ENCODE results near the gene MYO1E. TPM values are rescaled to one million over a fixed set of nuclear protein-coding genes. Genes with fewer than 3 reads are reported as not detected.
"Not testable (repeated sequence)": the region's sequence is repeated elsewhere in the genome, so short reads cannot be mapped to it uniquely, and the experiment has no call there.

MYO1E gene
- polyA plus RNA-seq, 5 donors = 29.3 to 48.4 (median 40.2) TPM

DNA sequence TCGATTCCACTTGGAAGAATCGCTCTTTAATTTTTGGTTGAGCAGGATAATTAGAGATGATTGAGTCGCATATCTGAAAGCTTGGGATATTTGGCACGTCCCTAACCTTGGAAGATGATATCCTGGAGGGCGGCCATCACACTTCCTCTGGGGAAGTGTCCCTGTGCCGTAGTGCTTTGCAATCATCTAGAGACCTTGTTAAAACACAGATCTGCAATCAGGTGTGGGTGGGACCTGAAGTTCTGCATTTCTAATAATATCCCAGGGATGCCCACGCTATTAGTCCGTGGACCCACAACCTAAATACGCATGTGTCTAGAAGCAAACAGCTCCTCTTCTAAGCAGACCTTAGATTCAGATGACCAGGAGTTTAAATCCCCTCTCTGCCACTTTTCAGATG is 20.5 kb downstream of the MYO1E start:
- no peak for DNase-seq

DNA sequence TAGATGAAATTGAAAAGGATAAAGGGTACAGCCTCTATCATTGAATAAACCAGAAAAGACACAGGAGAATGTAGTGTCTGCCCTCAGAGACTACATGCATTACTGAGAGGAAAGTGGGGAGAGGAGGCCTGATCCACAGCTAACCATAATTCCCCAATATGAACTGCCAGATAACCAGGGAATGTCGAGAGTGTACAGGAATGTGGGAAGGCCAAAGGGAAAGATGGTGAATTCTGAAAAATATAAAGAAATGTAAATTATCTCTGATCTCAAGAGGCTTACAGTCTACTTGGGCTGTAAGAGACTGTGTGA is 22.3 kb downstream of the MYO1E start:
- no peak for DNase-seq

DNA sequence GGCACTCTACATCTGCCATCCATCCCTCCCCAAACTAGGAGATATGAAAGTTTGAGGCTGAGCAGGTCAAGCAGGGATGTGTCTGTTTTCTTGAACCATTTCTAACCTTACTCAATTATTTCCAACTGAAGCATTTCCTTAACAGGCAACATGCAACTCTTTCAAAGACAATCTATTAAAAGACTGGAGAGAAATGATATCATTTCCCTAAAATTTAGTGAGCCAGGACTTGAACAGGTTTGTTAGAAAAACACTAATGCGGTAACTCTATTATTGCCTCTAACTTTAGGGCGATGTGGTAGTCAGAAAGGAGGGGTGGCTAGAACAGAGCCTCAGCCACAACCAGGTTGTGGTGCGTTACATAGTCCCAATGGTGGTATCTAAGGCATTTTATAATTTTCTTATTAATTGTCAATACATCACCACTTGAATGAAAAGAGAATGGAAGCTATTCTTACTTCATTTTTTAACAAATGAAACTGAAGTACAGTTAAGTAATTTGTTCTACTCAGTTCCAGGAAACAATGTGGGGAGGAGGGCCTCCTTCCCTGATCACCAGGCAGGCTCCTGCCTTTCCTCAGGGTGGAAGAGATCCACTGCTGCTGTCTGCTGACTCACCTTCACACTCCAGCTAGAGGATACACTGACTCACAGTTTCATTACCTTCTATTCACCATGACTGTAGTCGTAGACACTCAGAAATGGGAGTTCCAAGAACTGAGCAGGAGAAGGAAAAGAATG is 22.8 kb downstream of the MYO1E start:
- DNase-seq = no peak

DNA sequence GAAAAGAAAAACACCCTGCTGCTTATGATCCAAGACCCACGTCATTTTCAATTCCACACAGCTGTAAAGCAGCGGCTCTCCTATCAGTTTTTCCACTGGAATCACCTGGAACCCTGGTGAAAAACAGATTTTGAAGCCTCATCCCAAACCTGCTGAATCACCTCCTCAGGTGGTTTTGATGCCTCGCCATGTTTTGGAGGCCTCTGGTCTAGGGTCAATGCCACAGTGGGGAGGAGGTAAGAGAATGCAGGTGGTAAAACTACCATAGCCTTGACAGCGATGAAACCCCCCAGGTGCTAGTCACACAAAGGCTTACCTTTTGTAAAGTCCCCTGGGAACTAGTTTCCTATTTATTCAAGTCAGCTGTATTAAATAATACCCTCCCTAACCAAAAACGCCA is 24.8 kb downstream of the MYO1E start:
- DNase-seq = no peak

DNA sequence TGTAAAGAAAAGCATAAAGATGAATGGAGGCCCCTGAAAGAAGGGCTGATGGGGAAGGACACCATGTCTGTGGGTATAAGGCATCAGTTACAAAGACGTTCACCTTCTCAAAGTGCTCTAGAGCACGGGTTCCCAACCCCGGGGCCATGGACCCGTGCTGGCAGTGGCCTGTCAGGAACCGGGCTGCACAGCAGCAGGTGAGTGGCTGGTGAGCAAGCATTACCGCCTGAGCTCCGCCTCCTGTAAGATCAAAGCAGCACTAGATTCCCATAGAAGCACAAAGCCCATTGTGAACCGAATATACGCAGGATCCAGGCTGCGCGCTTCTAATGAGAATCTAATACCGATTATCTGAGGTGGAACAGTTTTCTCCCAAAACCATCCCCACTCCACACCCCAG is 25.7 kb downstream of the MYO1E start:
- DNase-seq = no peak

DNA sequence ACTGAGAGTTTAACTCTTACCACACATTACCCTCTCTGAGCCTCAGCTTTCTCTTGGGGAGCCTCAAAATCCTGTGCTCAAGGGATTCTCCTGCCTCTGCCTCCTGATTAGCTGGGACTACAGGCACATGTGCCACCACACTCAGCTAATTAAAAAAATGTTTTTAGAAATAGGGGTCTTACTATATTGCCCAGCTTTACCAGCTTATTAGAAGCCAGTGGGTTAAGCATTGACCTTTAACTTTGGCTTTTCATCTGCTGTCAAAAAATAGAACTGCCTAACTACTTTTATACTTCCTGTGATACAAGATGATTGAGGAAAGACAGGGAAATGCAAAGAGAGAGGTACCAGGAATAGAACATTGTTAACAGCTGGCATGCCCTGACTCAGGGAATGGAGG is 27.3 kb downstream of the MYO1E start:
- no peak for DNase-seq

DNA sequence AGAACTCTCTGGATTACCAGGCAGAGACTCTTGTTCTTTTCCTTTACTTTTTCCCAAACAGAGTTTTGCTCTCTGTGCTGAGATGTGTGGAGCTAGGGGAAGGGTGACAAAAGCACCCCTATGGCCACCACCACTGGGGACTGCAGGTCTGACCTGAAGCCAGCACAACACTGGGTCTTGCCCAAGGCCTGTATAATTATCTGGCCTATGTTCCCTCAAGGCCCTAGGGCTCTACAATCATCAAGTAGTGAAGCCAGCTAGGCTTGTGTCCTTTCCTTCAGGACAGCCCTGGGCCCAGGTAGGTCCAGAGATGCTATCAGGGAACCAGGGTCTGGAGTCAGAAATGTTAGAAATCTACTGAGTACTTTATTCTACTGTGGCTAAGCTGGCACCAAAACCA is 28.4 kb downstream of the MYO1E start:
- no peak for DNase-seq

DNA sequence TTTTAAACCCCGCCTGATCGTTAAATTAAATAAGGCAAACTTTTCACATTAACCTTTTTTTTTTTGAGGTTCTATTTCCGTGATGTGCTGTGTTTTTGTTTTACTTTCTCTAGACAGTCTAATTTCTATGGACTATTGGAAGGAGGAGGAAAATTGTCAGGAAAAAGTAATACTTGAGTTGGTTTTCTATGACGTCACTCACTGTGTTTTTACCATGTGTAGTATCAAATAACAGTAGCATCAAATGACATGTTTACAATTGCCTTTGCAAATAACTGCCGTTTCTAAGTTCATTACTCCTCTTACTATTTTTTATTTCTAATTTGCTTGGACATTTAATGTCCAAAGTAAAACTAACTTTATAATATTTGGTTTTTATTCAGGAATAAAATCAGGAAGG is 32.3 kb downstream of the MYO1E start:
- no peak for DNase-seq

DNA sequence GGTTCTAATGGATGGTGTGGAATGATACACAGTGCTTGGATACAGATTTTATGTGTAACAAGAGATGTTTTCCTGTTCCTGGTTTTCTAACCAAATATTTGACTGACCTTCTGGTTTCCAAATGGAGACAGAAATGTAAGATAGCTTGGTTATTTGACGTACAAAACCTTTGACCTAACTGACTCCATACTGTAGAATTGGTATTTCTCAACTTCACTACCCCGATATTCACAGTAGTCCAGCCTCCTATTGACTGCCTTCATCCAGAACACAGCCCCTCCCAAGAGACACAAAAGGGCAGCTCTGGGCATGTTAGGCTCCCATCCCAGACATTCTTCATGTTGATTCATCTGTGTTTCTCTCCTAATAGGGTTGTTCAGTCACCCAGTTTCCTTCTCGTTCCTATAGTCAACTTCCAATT is 33.4 kb downstream of the MYO1E start:
- no peak for DNase-seq

DNA sequence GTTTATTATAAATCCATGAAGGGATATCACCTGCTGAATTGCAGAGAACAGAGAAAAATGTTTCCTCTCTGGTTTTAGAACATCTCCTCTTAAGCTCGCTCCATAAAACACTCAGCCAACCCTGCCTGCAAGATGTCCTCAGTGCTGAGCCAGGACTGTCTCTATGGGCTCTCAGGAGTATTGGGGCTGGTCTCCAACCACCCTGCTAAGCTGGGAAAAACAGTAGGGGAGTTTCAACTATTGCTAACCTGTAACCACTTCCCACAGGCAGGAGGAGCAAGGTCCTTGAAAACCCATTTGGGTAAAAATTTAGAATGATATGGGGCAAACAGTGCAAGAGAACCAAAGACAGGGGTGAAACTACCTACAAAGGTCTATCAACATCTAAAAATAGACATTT is 34.3 kb downstream of the MYO1E start:
- no peak for DNase-seq

DNA sequence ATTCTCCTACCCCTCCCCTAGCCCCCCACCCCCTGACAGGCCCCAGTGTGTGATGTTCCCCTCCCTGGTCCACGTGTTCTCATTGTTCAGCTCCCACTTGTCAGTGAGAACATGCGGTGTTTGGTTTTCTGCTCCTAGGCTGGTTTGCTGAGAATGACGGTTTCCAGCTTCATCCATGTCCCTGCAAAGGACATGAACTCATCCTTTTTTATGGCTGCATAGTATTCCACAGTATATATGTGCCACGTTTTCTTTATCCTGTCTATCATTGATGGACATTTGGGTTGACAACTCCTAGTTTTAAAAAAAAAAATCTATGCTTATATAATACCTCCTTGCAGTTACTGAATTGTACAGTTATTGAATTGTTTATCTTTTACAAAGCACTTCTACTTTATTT is 35.9 kb downstream of the MYO1E start:
- not testable (repeated sequence) for DNase-seq

DNA sequence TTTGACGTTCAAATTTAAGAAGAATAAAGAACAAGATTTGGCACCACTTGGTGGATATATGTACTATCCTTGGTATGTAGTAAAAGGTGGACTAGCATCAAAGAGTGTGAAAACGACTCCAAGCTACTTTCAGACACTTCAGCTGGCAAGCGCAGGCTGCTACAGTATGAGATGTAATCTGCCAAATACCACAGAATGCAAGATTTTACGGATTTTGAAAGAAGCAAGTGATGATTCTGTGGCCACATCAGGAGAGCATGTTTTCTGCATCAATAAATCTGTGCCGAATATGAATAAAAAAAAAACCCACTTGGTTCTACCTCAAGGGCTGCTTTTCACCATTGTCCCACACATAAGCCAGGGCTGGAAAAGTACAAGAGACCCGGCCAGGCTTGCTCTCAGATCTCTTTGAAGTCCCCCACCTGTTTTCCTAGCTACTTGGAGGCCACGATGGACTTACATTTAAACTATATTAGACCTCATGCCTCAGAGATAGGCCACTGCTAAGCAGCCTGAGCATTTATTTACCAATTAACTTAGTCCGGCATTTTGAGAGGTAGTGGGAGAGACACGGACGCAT is 37.4 kb downstream of the MYO1E start:
- no peak for DNase-seq

DNA sequence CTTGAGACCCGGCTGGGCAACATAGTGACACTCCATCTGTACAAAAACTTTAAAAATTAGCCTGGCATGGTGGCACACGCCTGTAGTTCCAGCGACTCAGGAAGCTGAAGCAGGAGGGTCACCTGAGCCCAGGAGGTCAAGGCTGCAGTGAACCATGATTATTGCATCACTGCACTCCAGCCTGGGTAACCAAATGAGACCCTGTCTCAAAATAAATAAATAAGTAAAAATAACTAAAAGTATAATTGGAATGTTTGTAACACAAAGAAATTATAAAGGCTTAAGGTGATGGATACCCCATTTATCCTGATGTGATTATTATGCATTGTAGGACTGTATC is 38.6 kb downstream of the MYO1E start:
- DNase-seq = no peak

DNA sequence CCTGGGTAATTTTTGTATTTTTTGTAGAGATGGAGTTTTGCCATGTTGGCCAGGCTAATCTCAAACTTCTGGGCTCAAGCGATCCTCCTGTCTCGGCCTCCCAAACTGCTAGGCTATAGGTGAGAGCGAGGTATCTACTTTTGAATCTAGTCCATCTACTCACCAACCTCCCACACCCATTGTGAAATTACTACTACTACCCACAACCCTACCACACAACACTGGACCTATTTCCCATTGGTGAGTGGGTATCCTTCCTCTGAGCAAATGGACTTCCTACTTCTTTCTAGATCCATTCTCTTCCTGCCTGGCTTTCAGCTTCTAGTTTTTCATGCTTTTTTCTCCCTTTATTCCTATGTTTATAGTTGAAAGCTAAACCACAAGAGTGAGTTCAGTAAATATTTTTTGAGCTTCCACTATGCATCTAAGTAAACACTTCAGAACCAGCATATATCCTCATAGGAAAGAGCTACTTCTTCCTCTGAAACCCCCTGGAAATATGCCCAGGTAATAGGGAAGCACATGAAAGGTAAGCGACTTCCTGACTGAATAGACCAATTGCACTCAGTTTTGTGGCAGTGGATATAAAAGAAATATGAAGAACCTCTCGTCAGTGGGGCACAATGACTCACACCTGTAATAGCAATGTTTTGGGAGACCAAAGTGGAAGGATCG is 39.1 kb downstream of the MYO1E start:
- DNase-seq = no peak

DNA sequence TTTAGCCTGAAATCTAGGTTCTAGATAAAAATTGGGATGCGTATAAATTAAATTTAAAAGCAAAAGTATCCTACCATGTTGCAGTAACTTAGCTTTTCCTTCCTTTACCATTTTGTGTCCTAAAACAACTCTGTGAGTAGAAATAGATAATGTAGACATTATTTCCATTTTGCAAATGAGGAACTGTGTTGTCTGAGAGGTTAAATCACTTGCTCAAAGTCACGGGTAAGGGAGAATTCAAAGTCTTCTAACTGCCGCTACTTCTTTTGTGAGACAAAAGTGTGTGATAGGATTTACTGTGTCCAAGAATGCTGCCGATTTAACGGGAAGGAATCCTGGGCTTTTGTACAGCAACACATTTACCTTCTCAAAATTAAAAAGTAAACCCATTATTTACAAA is 40.7 kb downstream of the MYO1E start:
- DNase-seq = no peak

DNA sequence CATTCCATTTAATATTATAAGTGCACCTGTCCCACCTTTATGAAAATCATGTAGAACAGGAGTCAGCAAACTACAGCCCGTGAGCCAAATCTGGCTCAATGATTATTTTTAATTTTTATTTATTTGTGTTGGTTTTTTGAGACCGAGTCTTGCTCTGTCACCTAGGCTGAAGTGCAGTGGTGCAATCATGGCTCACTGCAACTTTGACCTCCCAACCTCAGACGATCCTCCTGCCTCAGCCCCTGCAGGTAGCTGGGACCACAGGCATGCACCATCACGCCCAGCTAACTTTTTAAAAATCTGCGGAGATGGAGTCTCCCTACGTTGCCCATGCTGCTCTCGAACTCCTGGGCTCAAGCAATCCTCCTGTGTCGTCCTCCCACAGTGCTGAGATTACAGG is 42.0 kb downstream of the MYO1E start:
- DNase-seq = no peak

DNA sequence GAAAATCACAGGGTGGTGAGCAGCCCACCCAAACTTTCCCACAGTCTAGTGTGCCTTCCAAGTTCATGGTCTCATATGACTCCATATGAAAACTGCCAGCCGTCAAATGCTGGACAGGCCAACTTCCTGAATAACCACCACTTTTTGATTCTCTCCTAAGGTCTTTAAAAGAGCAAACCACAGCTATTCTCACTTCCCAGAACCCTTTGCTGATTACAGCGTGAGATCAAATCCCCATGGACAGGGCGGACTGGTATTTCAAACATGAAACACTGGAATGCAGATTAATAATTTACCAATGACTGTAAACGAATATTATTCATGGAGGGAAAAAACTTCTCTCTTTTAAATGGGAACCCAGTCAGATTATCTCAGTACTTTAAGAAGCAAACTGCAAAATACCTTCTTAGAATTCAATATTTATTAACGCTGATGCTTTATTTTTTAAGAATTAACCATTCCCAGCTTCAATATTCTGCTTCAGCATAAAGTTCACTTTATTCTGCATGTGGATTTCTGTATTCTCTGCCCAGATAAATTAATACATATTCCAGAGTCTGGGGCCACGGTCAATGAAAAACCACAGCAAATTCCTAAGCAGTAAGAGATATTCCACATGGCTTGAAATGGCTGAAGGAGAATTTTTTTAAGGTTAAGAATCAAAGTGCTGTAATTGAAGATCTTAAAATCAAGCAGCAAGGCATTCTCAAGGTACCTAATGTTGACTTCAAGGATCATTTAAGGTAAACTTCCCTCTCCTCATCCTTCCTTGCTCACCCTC is 42.9 kb downstream of the MYO1E start:
- no peak for DNase-seq

DNA sequence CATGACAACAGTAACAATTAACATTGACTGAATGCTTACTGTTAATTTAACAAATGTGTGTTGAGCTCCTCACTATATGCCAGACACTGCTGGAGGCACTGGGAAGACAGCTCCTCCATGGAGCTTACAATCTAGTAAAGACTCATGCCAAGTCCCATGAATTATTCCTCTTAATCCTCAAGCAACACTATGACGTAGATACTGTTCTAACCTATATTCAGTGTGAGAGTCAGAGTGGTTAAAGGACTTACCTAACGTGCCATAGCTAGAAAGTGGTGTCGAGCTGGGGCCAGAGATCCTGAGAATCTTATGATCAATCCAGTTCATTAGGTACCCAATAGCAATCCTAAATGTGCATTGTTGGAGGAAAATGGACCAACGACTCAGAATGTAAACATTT is 43.6 kb downstream of the MYO1E start:
- DNase-seq = no peak

DNA sequence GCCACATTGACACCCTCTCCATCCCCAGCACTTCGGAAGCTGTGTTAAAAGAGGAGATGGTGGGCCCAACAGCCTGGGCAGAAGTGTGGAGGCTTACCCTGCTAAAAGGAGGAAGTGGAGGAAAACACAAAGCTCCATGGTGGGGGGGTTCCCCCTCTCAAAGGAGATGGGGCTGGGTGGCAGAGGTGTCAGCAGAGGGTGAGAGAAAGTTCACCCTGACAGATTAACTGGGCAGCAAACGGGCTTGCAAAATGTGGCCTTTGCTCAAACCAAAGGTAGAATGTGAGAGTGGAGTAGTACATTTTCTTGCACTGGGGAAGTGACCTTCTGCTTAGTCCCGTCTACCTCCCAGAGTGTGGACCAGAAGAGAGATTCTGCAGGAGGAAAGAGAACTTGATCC is 44.7 kb downstream of the MYO1E start:
- no peak for DNase-seq

DNA sequence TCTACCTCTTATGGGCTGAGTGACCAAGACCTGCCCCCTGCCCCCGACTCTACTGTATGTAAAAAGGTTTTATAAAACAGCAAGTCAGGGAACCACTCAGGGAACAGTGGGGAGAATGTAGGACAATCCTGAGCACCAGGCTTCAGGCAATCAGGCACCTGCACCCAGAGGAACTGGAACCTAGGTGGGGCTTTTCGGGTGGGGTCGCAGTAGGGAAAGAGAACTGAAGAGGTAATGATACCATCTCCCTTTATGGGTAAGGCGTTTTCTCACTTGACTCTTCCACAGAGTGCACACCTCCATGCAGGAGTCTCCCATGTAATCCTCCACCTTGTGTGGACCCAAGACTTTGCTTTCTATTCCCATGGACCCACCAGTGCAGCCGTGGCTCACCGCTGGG is 45.8 kb downstream of the MYO1E start:
- DNase-seq = no peak

DNA sequence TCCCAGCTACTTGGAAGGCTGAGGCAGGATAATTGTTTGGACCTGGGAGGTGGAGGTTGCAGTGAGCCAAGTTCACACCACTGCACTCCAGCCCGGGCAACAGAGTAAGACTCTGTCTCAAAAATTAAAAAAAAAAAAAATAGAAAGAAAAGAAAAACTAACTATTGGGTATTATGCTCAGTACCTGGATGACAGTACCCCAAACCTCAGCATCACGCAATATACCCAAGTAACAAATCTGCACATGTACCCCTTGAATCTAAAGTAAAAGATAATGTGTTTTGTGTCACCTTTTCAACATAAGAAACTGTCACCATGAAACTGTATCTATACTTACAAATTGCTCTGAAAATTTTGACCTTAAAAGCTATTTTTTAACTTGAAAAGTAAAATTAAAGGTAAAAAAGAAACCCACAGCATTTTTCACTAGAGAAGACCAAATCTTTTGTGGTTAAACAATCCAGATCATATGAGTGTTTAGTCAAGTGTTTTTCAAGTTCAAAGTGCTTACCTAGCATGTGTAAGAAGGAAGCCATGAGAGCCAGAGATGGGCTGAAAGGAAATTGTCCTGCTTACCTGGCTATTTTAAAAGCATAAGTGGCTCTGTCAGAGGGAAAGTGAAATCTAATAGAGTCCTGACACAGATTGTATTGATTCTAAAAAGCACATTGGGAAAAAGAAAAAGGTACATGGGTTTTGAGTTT is 50.5 kb downstream of the MYO1E start:
- no peak for DNase-seq

DNA sequence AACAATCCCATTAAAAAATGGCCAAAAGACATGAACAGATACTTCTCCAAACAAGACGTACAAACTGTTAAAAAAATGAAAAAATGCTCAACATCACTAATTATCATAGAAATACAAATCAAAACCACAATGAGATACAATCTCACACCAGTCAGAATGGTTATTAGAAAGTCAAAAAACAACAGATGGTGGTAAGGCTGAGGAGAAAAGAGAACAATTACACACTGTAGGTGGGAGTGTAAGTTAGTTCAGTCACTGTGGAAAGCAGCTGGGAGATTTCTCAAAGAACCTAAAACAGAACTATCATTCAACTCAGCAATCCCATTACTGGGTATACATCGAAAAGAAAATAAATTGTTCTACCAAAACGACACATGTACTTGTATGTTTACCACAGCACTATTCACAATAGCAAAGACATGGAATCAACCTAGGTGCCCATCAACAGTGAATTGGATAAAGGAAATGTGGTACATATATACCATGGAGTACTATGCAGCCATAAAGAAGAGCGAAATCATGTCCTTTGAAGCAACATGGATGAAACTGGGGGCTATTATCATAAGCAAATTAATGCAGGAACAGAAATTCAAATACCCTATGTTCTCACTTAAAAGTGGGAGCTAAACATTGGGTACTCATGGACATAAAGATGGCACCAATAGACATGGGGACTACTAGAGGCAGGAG is 51.5 kb downstream of the MYO1E start:
- no peak for DNase-seq

Data from right lung (tissue), 5 donors.